Prostate gland (tissue), 2 donors: ENCODE measurements around the gene THAP6. TPM values are rescaled to one million over a fixed set of nuclear protein-coding genes. Genes with fewer than 3 reads are reported as not detected.

Experiments
- DNase-seq: peaks from one replicate; pipeline ENCODE4 v3.0.0-alpha.2; 2019; ENCODE audit warnings: low spot score
- H3K27ac ChIP-seq, 2 donors: fragments of 200-600 bp; sonication (generic); 2 replicates each; pipeline ENCODE4 v1.5.1; 2017 to 2019
- H3K27me3 ChIP-seq: fragments of 200-600 bp; sonication (generic); replicated peaks from 2 replicates; pipeline ENCODE4 v1.5.1; 2019; ENCODE audit not compliant: insufficient read depth
- H3K36me3 ChIP-seq, 2 donors: fragments of 200-600 bp; sonication (generic); 1 replicate in 1 of 2; 2 replicates in 1 of 2; pipeline versions ENCODE4 v1.5.1 to v1.8.1; 2017 to 2019
- H3K4me1 ChIP-seq: fragments of 200-600 bp; sonication (generic); replicated peaks from 2 replicates; pipeline ENCODE4 v1.5.1; 2019
- H3K4me3 ChIP-seq, 2 donors: fragments of 200-600 bp; sonication (generic); 2 replicates each; pipeline ENCODE4 v1.5.1; 2017 to 2019
- H3K9me3 ChIP-seq: fragments of 200-600 bp; sonication (generic); 2 replicates; pipeline ENCODE4 v1.5.1; 2017
- POLR2A ChIP-seq: fragments of 450-650 bp; IDR thresholded peaks from one replicate; pipeline ENCODE4 v1.6.1; 2016; ENCODE audit warnings: antibody characterized with exemption, mild to moderate bottlenecking
- POLR2AphosphoS5 ChIP-seq: sonication (generic); formaldehyde crosslinking; IDR thresholded peaks from one replicate; pipeline ENCODE4 v1.6.1; 2017; ENCODE audit warnings: antibody characterized with exemption
- WGBS: methylation state at CpG from one replicate; pipeline ENCODE4 v1.1.5; 2018; 5-methylcytosine and 5-hydroxymethylcytosine counted together
- intact Hi-C: fragments of 100-400 bp; cut with DNase I; formaldehyde crosslinking; loops from one replicate; pipeline ENCODE4 v1.14.2; 2022
- total RNA-seq, 2 donors: library from RNA; depleted of rRNA; stranded (reverse); fragments of >200 nt; gene quantifications; one replicate each; pipeline ENCODE4 v1.1.0, GENCODE V29; 2016
- TF ChIP-seq, protein P1 (sequence below), 4 experiments: fragments of 200-600 bp in 2 of 4; fragments of 450-650 bp in 2 of 4; sonication (generic) in 2 of 4; IDR thresholded peaks; 1 replicate in 3 of 4; 2 replicates in 1 of 4; pipeline ENCODE4 v1.5.1; 2016 to 2019; ENCODE audit warnings: antibody characterized with exemption in 4 of 4, mild to moderate bottlenecking in 2 of 4, moderate library complexity in 2 of 4

THAP6 gene
- total RNA-seq, 2 donors from 2014 or later = 20.7 to 24.1 TPM

GRCh38 chr4:75555294-75556164 lies 41.3 kb downstream of the THAP6 start, which contains the start of gene ODAPH:
Gene ODAPH (plus strand): TSS chr4:75556066. CDS start chr4:75556083, 17 bp downstream.
- no peaks in the 10 kb centered on the region for H3K36me3 ChIP-seq
- intact Hi-C loops = no loop called here

GRCh38 chr4:75557696-75558095 lies 43.4 kb downstream of the THAP6 start:
- Histone ChIP-seq H3K4me1 (no peaks in the 10 kb centered on the region), H3K9me3 (no peaks in the 10 kb centered on the region), H3K27ac (no peak overlapping the region), H3K27me3 (no peaks in the 10 kb centered on the region), H3K36me3 (no peaks in the 10 kb centered on the region), H3K4me3 (no peak overlapping the region)
- TF ChIP-seq, protein P1, sequence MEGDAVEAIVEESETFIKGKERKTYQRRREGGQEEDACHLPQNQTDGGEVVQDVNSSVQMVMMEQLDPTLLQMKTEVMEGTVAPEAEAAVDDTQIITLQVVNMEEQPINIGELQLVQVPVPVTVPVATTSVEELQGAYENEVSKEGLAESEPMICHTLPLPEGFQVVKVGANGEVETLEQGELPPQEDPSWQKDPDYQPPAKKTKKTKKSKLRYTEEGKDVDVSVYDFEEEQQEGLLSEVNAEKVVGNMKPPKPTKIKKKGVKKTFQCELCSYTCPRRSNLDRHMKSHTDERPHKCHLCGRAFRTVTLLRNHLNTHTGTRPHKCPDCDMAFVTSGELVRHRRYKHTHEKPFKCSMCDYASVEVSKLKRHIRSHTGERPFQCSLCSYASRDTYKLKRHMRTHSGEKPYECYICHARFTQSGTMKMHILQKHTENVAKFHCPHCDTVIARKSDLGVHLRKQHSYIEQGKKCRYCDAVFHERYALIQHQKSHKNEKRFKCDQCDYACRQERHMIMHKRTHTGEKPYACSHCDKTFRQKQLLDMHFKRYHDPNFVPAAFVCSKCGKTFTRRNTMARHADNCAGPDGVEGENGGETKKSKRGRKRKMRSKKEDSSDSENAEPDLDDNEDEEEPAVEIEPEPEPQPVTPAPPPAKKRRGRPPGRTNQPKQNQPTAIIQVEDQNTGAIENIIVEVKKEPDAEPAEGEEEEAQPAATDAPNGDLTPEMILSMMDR (IDR thresholded peaks at IDR 0.05) = no peak
- no peak for TF ChIP-seq POLR2A
- TF ChIP-seq POLR2AphosphoS5 = no peak
- intact Hi-C loops = no loop called here
- whole genome bisulfite sequencing = 86% methylated on average over 8 of the region's 8 CpGs
- no peak for DNase-seq

More at GRCh38 chr4:75555294-75556164, 41.3 kb downstream of the THAP6 start, which contains the start of gene ODAPH:
- no peaks in the 10 kb centered on the region for H3K4me1 ChIP-seq
- no peaks in the 10 kb centered on the region for H3K27me3 ChIP-seq
- TF ChIP-seq, protein P1 (IDR thresholded peaks at IDR 0.05) = no peak
- TF ChIP-seq POLR2A (no peak), POLR2AphosphoS5 (no peak)
- H3K27ac ChIP-seq = no peak within 1 kb of the TSS
- no peak within 1 kb of the TSS for H3K4me3 ChIP-seq
- no peaks in the 10 kb centered on the region for H3K9me3 ChIP-seq
- no peak for DNase-seq
- WGBS = 70% methylated on average over 9 of the region's 9 CpGs

- H3K4me3 ChIP-seq = no peak overlapping the region
- no peaks in the 10 kb centered on the region for H3K27me3 ChIP-seq
- intact Hi-C loops = no loop called here
- H3K9me3 ChIP-seq = no peaks in the 10 kb centered on the region
- TF ChIP-seq POLR2A = no peak
- no peak for TF ChIP-seq POLR2AphosphoS5
- TF ChIP-seq, protein P1 (IDR thresholded peaks at IDR 0.05) = no peak
- H3K36me3 ChIP-seq = no peaks in the 10 kb centered on the region
- H3K4me1 ChIP-seq = no peaks in the 10 kb centered on the region
- WGBS = 51% methylated on average over 8 of the region's 8 CpGs
- no peak for DNase-seq
- no peak overlapping the region for H3K27ac ChIP-seq
These were observed 47.5 kb downstream of the THAP6 start for GRCh38 chr4:75561789-75562188.

GRCh38 chr4:75564023-75564422 lies 49.8 kb downstream of the THAP6 start:
- no peak for DNase-seq
- intact Hi-C loops = no loop called here
- TF ChIP-seq, protein P1 (IDR thresholded peaks at IDR 0.05) = no peak
- TF ChIP-seq POLR2AphosphoS5 = no peak
- TF ChIP-seq POLR2A = no peak
- Histone ChIP-seq H3K36me3 (no peaks in the 10 kb centered on the region), H3K4me3 (no peak overlapping the region), H3K4me1 (no peaks in the 10 kb centered on the region), H3K27ac (no peak overlapping the region), H3K9me3 (no peaks in the 10 kb centered on the region), H3K27me3 (no peaks in the 10 kb centered on the region)
- 78% methylated on average over 11 of the region's 11 CpGs for WGBS

- H3K36me3 ChIP-seq = no peaks in the 10 kb centered on the region
- H3K4me1 ChIP-seq = no peaks in the 10 kb centered on the region
- no peaks in the 10 kb centered on the region for H3K9me3 ChIP-seq
- H3K27ac ChIP-seq = no peak overlapping the region
- TF ChIP-seq, protein P1 (IDR thresholded peaks at IDR 0.05) = no peak
- TF ChIP-seq POLR2A (no peak), POLR2AphosphoS5 (no peak)
- DNase-seq = no peak
- no peaks in the 10 kb centered on the region for H3K27me3 ChIP-seq
- intact Hi-C loops = no loop called here
- H3K4me3 ChIP-seq = no peak overlapping the region
These were observed 51.2 kb downstream of the THAP6 start for GRCh38 chr4:75565481-75565880.
